HG02852 (cell line): ENCODE results near the gene TTLL8.

Experiments used
- ATAC-seq: cut with Tn5 transposase; IDR thresholded peaks from one replicate; pipeline ENCODE4 v1.9.1; 2021; ENCODE audit warnings: mild to moderate bottlenecking, moderate library complexity; ENCODE audit not compliant: unreplicated experiment

The TTLL8 gene

GRCh38 chr22:49969751-49970527 is 88.2 kb downstream of the TTLL8 start:
- no peak for ATAC-seq

- no peak for ATAC-seq
Observed at GRCh38 chr22:49968831-49969661, 89.1 kb downstream of the TTLL8 start.
